A673 (cell line): ENCODE data around the gene SLC5A4. TPM values are rescaled to one million over a fixed set of nuclear protein-coding genes. Genes with fewer than 3 reads are reported as not detected.
A peak's percentile ranks its signal among the peaks of the same experiment; 100 is the strongest.

Experiments used
- BruUV-seq: library from RNA; stranded (reverse); fragments of 400-500 nt; replicated peaks from 2 replicates; lab custom pipeline; 2021; lab: Mats Ljungman, UMichigan
- CTCF ChIA-PET: fragments of 300-600 bp; sonication (Branson Sonifier 250); formaldehyde crosslinking; loops from one replicate; lab custom pipeline; 2022; ENCODE audit warnings: antibody characterized with exemption; lab: Charles Lee
- POLR2A ChIA-PET: fragments of 300-600 bp; sonication (Branson Sonifier 250); formaldehyde crosslinking; loops from one replicate; lab custom pipeline; 2022; ENCODE audit warnings: antibody characterized with exemption; ENCODE audit not compliant: low non-redundant PET; lab: Charles Lee
- DNase-seq: peaks from one replicate; pipeline ENCODE4 v3.0.0-alpha.2; 2015; ENCODE audit warnings: low spot score
- H3K27ac ChIP-seq: fragments of 200-600 bp; sonication (generic); 2 replicates; pipeline ENCODE4 v1.5.1; 2016; ENCODE audit warnings: mixed run types, low read depth, mild to moderate bottlenecking, mixed read lengths, antibody characterized with exemption, low read length; ENCODE audit not compliant: poor library complexity, severe bottlenecking
- H3K27me3 ChIP-seq: fragments of 200-600 bp; sonication (generic); replicated peaks from 2 replicates; pipeline ENCODE4 v1.6.1; 2017; ENCODE audit warnings: mixed run types, low read depth, mild to moderate bottlenecking, mixed read lengths, antibody characterized with exemption, low read length; ENCODE audit not compliant: insufficient read depth, poor library complexity
- H3K36me3 ChIP-seq: fragments of 200-600 bp; sonication (generic); 2 replicates; pipeline ENCODE4 v1.6.1; 2016; ENCODE audit warnings: mixed run types, mild to moderate bottlenecking, mixed read lengths, antibody characterized with exemption, low read length; ENCODE audit not compliant: insufficient read depth, poor library complexity, severe bottlenecking
- H3K4me1 ChIP-seq: fragments of 200-600 bp; sonication (generic); 2 replicates; pipeline ENCODE4 v1.6.1; 2017; ENCODE audit warnings: mixed run types, mild to moderate bottlenecking, mixed read lengths, antibody characterized with exemption, low read length; ENCODE audit not compliant: insufficient read depth, poor library complexity, severe bottlenecking
- H3K4me3 ChIP-seq: fragments of 200-600 bp; sonication (generic); 2 replicates; pipeline ENCODE4 v1.5.1; 2016; ENCODE audit warnings: low read depth, mixed run types, mild to moderate bottlenecking, mixed read lengths, low read length; ENCODE audit not compliant: poor library complexity, severe bottlenecking
- H3K9me3 ChIP-seq: fragments of 200-600 bp; sonication (generic); 2 replicates; pipeline ENCODE4 v1.6.1; 2016; ENCODE audit warnings: mixed run types, low read depth, mild to moderate bottlenecking, mixed read lengths, antibody characterized with exemption, low read length; ENCODE audit not compliant: poor library complexity, severe bottlenecking
- EZH2 ChIP-seq: fragments of 200-600 bp; sonication (generic); IDR thresholded peaks from 2 replicates; pipeline ENCODE4 v1.6.1; 2017; ENCODE audit warnings: borderline replicate concordance, low read depth, mild to moderate bottlenecking, mixed read lengths, antibody characterized with exemption, low read length; ENCODE audit not compliant: poor library complexity, severe bottlenecking
- intact Hi-C: fragments of 100-400 bp; cut with micrococcal nuclease; formaldehyde crosslinking; loops from one replicate; pipeline ENCODE4 v1.10.0; 2022; ENCODE audit not compliant: unreplicated experiment
- total RNA-seq: library from RNA; stranded (reverse); gene quantifications from 2 replicates; pipeline ENCODE4 v1.2.3, GENCODE V29; 2021
- TF ChIP-seq, protein P1 (sequence below): fragments of 300-800, 200-600 bp; sonication (generic); conservative IDR thresholded peaks from 2 replicates; pipeline ENCODE4 v1.5.1; 2017; ENCODE audit warnings: low read depth, mild to moderate bottlenecking, antibody characterized with exemption, low read length, moderate library complexity, mixed read lengths

Gene SLC5A4
- total RNA-seq, 1 experiment from 2014 or later, result 0.19 TPM

DNA sequence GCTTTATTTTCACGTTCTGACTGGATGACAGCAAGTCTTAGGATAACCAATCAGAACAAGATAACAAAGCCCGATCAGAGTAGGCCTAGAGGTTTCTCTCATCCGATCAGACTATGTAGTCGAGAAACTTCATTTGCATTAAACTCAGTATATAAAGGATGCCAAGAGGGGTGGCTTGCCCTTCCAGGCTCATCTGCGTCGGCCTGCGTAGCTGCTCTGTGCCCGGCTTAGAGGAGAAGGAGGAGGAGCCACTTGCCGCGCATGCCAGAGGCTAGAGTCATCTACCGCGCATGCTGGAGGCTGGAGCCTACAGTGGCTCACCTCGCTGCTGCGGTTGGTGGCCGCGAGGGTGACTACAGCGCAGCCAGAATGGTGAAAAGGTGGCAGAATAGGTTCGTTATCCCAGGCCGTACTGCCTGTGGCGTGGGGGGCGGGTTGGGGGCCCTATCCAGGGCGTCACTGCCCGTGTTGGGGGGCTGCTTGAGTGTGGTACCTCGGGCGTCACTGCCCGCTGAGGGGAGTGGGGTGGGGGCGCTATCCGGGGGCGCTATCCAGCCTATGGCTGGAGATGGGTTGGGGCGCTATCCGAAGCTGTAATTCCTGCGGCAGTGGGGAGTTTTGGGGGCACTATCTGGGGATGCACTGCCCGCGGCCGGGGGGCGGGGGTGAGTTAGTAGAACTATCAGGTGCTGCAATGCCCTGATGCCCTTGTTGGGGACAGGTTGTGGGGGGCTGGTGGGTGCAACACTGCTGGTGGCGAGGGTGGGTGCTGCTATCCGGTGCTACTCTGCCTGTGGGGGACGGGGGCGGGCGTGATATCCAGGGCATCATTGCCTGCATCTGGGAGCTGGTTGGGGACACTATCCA lies 50.1 kb downstream of the SLC5A4 start, which contains the start of gene RFPL2:
Gene RFPL2 (minus strand): TSS at position 218 of the 867 bp plus-strand sequence. CDS start 2,622 bp downstream, outside the sequence.
- DNase-seq, result peak; percentile 88
- Histone ChIP-seq H3K4me1 (peaks cover 4% of the 10 kb centered on the region), H3K27me3 (peaks cover 18% of the 10 kb centered on the region), H3K9me3 (no peaks in the 10 kb centered on the region), H3K27ac (no peak within 1 kb of the TSS), H3K4me3 (peak within 1 kb of the TSS; percentile 46), H3K36me3 (no peaks in the 10 kb centered on the region)
- intact Hi-C loops, result loop anchor here (5.0 to 10.0 kb wide), 2 partner anchors 230 to 267 kb away; partner anchors contain the start of gene FBXO7
- no TSS peak for BruUV-seq
- ChIA-PET POLR2A (interaction anchor here (0.6 kb wide), 1 partner anchor 747 kb away, joined by 14 read pairs; no protein-coding TSS in a partner anchor), CTCF (interaction anchor here (1.5 kb wide), 1 partner anchor 269 kb away, joined by 11 read pairs; the partner anchor contains the start of gene FBXO7)
- TF ChIP-seq EZH2, result no peak
- TF ChIP-seq, protein P1, sequence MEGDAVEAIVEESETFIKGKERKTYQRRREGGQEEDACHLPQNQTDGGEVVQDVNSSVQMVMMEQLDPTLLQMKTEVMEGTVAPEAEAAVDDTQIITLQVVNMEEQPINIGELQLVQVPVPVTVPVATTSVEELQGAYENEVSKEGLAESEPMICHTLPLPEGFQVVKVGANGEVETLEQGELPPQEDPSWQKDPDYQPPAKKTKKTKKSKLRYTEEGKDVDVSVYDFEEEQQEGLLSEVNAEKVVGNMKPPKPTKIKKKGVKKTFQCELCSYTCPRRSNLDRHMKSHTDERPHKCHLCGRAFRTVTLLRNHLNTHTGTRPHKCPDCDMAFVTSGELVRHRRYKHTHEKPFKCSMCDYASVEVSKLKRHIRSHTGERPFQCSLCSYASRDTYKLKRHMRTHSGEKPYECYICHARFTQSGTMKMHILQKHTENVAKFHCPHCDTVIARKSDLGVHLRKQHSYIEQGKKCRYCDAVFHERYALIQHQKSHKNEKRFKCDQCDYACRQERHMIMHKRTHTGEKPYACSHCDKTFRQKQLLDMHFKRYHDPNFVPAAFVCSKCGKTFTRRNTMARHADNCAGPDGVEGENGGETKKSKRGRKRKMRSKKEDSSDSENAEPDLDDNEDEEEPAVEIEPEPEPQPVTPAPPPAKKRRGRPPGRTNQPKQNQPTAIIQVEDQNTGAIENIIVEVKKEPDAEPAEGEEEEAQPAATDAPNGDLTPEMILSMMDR, result peak; percentile 30; the same call in 1 of the 2 replicates

DNA sequence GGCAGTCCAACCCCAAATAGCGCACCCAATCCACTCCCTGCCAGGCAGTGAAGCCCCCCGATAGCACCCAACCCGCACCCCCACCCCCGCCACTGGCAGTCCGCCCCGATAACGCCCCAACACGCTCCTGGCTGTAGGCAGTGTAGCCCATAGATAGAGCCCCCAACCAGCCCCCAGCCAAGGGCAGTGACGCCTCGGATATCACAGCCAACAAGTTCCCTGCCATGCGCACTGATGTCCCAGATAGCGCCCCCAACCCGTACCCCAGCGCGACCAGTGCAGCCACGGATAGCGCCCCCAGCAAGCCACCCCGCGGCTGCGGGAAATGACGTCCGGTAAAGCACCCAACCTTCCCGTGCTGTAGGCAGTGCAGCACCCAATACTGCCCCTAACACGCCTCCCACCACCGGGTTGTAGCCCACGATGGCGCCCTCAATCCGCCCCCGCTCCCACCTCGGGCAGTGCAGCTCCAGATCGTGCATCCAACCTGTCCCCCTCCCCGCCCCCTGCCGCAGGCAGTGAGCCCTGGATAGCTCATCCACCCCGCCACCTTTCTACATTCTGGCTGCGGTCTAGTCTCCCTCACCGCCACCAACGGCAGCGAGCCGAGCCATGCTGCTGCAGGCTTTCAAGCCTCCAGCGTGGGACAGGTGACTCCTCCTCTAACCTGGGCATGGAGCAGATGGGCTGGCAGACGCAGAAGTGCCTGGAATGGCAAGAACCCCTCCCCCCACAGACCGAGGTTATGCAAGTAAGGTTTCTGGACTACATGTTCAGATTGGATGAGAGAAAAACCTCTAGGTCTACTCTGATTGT lies 50.9 kb downstream of the SLC5A4 start:
- peak; percentile 19 for DNase-seq
- ChIA-PET CTCF (interaction anchor here (0.6 to 1.5 kb wide), 2 partner anchors 252 to 270 kb away, joined by 4 to 11 read pairs; partner anchors contain the start of gene FBXO7), POLR2A (interaction anchor here (0.6 kb wide), 1 partner anchor 746 kb away, joined by 14 read pairs; no protein-coding TSS in a partner anchor)
- Histone ChIP-seq H3K4me1 (peaks cover 4% of the 10 kb centered on the region), H3K27me3 (peaks cover 18% of the 10 kb centered on the region), H3K27ac (no peak overlapping the region), H3K4me3 (peak overlapping the region; percentile 46), H3K36me3 (no peaks in the 10 kb centered on the region), H3K9me3 (no peaks in the 10 kb centered on the region)
- intact Hi-C loops, result loop anchor here (5.0 to 10.0 kb wide), 2 partner anchors 229 to 268 kb away; partner anchors contain the start of gene FBXO7
- BruUV-seq, result no TSS peak
- TF ChIP-seq, protein P1, result no peak; the same call in 1 of the 2 replicates
- no peak for TF ChIP-seq EZH2
